Measurements from ENCODE around the gene MT1B. TPM values are rescaled to one million over a fixed set of nuclear protein-coding genes. Genes with fewer than 3 reads are reported as not detected.
A peak's percentile ranks its signal among the peaks of the same experiment; 100 is the strongest.

MT1B gene
- total RNA-seq, 1 donor from 2014 or later = not detected

DNA sequence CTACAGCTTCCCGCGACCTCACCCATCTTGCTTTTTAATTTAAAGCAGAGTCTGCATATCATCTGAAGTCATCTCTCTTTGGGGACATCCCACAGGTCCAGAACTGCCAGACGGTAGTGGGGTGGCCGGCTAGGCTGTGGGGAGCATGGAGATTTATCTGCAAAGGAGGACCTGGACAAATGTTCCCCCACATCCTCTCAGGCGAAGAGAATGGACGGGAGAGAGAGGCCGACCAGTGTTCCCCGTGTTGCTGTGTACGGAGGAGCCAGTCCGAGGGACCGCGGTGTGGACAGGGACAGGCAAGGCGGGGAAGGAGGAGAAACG lies 19.9 kb upstream of the MT1B start:
- Histone ChIP-seq H3K4me3 (peak overlapping the region; percentile 61), H3K36me3 (no peaks in the 10 kb centered on the region), H3K4me1 (peaks cover 34% of the 10 kb centered on the region), H3K27ac (peak overlapping the region; percentile 78), H3K27me3 (ENCODE audit: low read depth) (peaks cover 45% of the 10 kb centered on the region), H3K9me3 (no peaks in the 10 kb centered on the region)
- DNase-seq (no peak), ATAC-seq (no peak)
- intact Hi-C loops (cut with DNase I) = no loop called here
- TF ChIP-seq, protein P1, sequence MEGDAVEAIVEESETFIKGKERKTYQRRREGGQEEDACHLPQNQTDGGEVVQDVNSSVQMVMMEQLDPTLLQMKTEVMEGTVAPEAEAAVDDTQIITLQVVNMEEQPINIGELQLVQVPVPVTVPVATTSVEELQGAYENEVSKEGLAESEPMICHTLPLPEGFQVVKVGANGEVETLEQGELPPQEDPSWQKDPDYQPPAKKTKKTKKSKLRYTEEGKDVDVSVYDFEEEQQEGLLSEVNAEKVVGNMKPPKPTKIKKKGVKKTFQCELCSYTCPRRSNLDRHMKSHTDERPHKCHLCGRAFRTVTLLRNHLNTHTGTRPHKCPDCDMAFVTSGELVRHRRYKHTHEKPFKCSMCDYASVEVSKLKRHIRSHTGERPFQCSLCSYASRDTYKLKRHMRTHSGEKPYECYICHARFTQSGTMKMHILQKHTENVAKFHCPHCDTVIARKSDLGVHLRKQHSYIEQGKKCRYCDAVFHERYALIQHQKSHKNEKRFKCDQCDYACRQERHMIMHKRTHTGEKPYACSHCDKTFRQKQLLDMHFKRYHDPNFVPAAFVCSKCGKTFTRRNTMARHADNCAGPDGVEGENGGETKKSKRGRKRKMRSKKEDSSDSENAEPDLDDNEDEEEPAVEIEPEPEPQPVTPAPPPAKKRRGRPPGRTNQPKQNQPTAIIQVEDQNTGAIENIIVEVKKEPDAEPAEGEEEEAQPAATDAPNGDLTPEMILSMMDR (IDR thresholded peaks at IDR 0.05) = no peak

DNA sequence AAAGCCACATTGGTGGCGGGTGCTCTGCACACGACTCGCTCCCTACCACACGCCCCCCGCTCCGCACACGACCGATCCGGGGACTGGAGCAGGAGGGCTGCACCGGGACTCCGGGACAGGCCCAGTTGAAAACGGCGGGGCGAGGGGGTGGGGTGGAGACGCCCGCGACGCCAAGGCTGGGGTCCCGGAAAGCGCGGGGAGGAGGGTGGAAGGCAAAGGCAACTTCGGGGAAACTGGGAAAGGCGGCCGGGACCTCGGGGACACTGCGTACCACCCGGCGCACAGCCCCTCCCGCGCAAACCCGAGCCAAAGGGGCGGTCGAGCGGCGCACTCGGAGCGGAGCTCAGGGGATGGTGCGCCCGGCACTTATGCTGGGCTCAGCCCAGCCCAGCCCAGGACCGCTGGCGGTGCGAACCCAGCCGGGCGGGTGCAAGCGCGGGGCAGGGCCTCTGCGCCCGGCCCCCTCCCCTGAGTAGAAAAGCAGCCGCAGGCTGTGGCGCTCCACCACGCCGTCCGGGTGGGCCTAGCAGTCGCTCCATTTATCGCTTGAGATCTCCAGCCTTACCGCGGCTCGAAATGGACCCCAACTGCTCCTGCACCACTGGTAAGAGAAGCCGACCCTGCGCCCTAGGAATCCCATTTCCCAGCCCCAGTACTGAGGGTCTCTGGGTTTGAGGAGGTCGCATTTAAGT lies 19.4 kb upstream of the MT1B start, which contains the start of gene MT1M:
Gene MT1M, plus strand, starts transcription at position 504 of the 692 bp plus-strand sequence. Its CDS starts 73 bp downstream, at position 577.
- Histone ChIP-seq H3K27me3 (ENCODE audit: low read depth) (peaks cover 47% of the 10 kb centered on the region), H3K27ac (peak within 1 kb of the TSS; percentile 78), H3K4me3 (peak within 1 kb of the TSS; percentile 61), H3K9me3 (no peaks in the 10 kb centered on the region), H3K4me1 (peaks cover 29% of the 10 kb centered on the region), H3K36me3 (no peaks in the 10 kb centered on the region)
- ATAC-seq (peak; percentile 85), DNase-seq (peak; percentile 73)
- intact Hi-C loops (cut with DNase I) = no loop called here
- TF ChIP-seq, protein P1 (IDR thresholded peaks at IDR 0.05) = no peak

DNA sequence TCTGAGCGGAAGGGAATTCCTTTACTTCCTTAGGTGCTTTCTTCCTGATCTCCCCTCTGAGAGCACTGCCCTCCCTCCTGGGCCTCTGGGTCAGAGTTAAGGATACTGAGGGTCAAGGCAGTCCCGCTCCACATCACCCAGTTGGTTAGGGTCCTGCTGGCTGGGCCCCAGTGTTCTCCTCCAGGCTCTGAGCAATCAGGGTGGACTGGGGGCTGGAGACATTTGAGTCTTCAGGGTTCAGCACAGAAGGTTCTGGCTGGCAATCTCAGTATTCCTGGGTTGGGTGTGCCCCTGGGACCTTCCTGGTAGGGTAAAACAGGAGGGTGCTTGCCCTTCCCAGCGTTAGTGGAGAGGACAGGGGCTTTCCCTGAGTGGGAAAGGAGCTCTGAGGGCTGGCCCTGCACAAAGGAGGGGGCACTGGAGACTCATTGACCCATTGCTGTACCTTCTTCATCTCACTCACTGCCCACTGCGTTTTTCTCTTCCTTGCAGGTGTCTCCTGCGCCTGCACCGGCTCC lies 18.8 kb upstream of the MT1B start:
- Histone ChIP-seq H3K27me3 (ENCODE audit: low read depth) (peaks cover 53% of the 10 kb centered on the region), H3K9me3 (no peaks in the 10 kb centered on the region), H3K4me3 (peak overlapping the region; percentile 61), H3K27ac (peak overlapping the region; percentile 78), H3K36me3 (no peaks in the 10 kb centered on the region), H3K4me1 (peaks cover 30% of the 10 kb centered on the region)
- ATAC-seq (peak; percentile 4 to 10), DNase-seq (no peak)
- TF ChIP-seq, protein P1 (IDR thresholded peaks at IDR 0.05) = no peak
- intact Hi-C loops (cut with DNase I) = no loop called here

DNA sequence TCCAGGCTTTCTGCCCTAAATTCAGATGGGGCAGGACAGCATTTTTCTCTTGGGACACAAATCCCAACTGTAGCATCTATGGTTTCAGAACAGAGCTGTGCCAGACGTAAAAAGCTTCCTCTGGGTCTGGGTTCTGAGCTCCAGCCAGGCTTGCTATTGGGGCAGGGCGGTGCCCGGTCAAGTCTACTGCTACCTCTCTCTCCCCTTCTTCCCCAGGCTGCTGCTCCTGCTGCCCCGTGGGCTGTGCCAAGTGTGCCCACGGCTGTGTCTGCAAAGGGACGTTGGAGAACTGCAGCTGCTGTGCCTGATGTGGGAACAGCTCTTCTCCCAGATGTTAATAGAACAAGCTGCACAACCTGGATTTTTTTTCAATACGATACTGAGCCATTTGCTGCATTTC lies 18.2 kb upstream of the MT1B start:
- no peak for ATAC-seq
- H3K4me3 ChIP-seq = peak overlapping the region; percentile 61
- intact Hi-C loops (cut with DNase I) = no loop called here

DNA sequence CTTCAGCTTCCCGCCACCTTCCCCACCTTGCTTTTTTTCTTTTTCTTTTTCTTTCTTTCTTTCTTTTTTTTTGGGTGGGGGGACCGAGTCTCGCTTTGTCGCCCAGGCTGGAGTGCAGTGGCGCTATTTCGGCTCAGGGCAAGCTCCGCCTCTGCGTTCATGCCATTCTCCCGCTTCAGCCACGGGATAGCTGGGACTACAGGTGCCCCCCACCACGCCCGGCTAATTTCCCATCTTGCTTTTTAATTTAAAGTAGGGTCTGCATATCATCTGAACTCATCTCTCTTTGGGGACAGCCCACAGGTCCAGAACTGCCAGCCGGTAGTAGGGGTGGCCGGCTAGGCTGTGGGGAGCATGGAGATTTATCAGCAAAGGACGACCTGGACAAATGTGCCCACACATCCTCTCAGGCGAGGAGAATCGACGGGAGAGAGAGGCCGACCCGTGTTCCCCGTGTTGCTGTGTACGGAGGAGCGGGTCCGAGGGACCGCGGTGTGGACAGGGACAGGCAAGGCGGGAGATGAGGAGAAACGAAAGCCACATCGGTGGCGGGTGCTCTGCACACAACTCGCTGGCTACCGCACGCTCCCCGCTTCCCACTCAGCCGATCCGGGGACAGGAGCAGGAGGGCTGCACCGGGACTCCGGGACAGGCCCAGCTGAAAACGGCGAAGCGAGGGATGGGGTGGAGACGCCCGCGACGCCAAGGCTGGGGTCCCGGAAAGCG lies 16.8 kb upstream of the MT1B start:
- peaks cover 71% of the 10 kb centered on the region for H3K27me3 ChIP-seq (ENCODE audit: low read depth)
- no peaks in the 10 kb centered on the region for H3K9me3 ChIP-seq
- TF ChIP-seq, protein P1 (IDR thresholded peaks at IDR 0.05) = no peak
- intact Hi-C loops (cut with DNase I) = no loop called here
- H3K4me3 ChIP-seq = peak overlapping the region; percentile 25
- no peak for ATAC-seq
- no peak overlapping the region for H3K27ac ChIP-seq
- H3K4me1 ChIP-seq = peaks cover 42% of the 10 kb centered on the region
- DNase-seq = no peak
- H3K36me3 ChIP-seq = no peaks in the 10 kb centered on the region

More for the DNA sequence above, 18.2 kb upstream of the MT1B start:
- Histone ChIP-seq H3K36me3 (no peaks in the 10 kb centered on the region), H3K27ac (peak overlapping the region; percentile 78), H3K27me3 (ENCODE audit: low read depth) (peaks cover 59% of the 10 kb centered on the region), H3K9me3 (no peaks in the 10 kb centered on the region), H3K4me1 (peaks cover 36% of the 10 kb centered on the region)
- TF ChIP-seq, protein P1 (IDR thresholded peaks at IDR 0.05) = no peak
- DNase-seq = no peak

Measured in lower lobe of right lung (tissue), 2 donors.